ENCODE data around the gene CASQ2.

CASQ2 gene

DNA sequence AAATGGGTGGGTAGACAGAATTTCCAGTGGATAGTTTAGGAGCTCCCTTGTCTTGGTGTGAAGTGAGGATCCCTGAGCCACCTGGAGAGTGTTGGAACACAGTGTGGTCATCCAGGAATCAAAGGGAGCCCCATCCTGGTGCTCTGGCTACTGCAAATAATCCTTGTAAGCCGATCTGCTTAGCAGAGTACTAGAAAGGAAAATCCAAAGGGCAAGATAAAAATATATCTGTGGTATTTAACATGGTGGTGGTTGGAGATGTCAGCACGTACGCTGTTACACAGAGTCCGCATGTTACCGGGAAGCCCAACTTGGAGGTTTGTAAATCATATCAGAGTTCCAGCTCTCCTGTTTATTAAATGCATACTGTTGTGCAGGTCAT, 87.8 kb downstream of the CASQ2 start:
- no peak for TF ChIP-seq EZH2phosphoT487 (IDR thresholded peaks at IDR 0.05; ENCODE audit: borderline replicate concordance, low read length)
- TF ChIP-seq, protein P1, sequence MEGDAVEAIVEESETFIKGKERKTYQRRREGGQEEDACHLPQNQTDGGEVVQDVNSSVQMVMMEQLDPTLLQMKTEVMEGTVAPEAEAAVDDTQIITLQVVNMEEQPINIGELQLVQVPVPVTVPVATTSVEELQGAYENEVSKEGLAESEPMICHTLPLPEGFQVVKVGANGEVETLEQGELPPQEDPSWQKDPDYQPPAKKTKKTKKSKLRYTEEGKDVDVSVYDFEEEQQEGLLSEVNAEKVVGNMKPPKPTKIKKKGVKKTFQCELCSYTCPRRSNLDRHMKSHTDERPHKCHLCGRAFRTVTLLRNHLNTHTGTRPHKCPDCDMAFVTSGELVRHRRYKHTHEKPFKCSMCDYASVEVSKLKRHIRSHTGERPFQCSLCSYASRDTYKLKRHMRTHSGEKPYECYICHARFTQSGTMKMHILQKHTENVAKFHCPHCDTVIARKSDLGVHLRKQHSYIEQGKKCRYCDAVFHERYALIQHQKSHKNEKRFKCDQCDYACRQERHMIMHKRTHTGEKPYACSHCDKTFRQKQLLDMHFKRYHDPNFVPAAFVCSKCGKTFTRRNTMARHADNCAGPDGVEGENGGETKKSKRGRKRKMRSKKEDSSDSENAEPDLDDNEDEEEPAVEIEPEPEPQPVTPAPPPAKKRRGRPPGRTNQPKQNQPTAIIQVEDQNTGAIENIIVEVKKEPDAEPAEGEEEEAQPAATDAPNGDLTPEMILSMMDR (IDR thresholded peaks at IDR 0.05; ENCODE audit: low read depth, low read length, poor library complexity, severe bottlenecking), result no peak
- Histone ChIP-seq H3K4me1 (ENCODE audit: control insufficient read depth, low read length) (no peaks in the 10 kb centered on the region), H3K4me3 (ENCODE audit: low read length) (no peak overlapping the region), H3K79me2 (ENCODE audit: control insufficient read depth, low read length) (no peaks in the 10 kb centered on the region), H3K4me2 (ENCODE audit: low read length) (no peak overlapping the region), H3K9me2 (replicated peaks; ENCODE audit: control insufficient read depth, low read length) (no peaks in the 10 kb centered on the region), H3K27ac (ENCODE audit: low read depth, low read length) (no peak overlapping the region), H3K27me3 (ENCODE audit: control insufficient read depth, low read length) (no peaks in the 10 kb centered on the region), H3F3A (ENCODE audit: control insufficient read depth, insufficient read depth) (no peaks in the 10 kb centered on the region), H4K20me1 (ENCODE audit: control insufficient read depth, insufficient read depth, low read depth, low read length) (no peaks in the 10 kb centered on the region), H3K36me3 (ENCODE audit: control insufficient read depth, low read length) (no peaks in the 10 kb centered on the region), H3K9me3 (ENCODE audit: control insufficient read depth, insufficient read depth, low read length) (no peaks in the 10 kb centered on the region)

DNA sequence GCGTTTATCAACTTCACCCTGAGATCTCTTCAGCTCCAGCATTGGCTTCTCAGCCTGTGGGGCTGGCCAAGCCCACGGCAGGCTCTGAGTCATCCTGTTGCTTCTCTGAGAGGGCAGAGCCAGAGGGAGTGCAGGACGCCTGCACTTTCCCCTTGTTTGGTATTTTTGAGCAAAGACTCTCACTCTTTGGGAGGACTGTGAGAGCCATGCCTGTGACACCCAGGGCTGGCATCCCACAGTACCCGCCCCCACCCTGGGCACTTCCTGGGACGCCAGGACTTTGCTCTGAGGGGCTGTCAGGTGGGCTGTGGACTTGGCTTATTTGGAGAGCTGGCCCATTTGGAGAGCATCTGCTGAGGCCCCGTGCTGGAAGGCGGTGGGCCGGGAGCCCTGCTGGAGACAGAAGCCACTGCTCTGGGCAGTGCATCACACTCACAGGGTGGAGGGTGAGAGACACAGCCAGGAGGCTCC, 89.3 kb downstream of the CASQ2 start:
- H3K4me3 ChIP-seq (ENCODE audit: low read length), result no peak overlapping the region
- TF ChIP-seq, protein P1 (IDR thresholded peaks at IDR 0.05; ENCODE audit: low read depth, low read length, poor library complexity, severe bottlenecking), result no peak
- TF ChIP-seq EZH2phosphoT487 (IDR thresholded peaks at IDR 0.05; ENCODE audit: borderline replicate concordance, low read length), result no peak
- no peaks in the 10 kb centered on the region for H3F3A ChIP-seq (ENCODE audit: control insufficient read depth, insufficient read depth)
- no peaks in the 10 kb centered on the region for H3K4me1 ChIP-seq (ENCODE audit: control insufficient read depth, low read length)
- H3K9me2 ChIP-seq (replicated peaks; ENCODE audit: control insufficient read depth, low read length), result no peaks in the 10 kb centered on the region
- H3K4me2 ChIP-seq (ENCODE audit: low read length), result no peak overlapping the region
- no peaks in the 10 kb centered on the region for H3K27me3 ChIP-seq (ENCODE audit: control insufficient read depth, low read length)
- H3K36me3 ChIP-seq (ENCODE audit: control insufficient read depth, low read length), result no peaks in the 10 kb centered on the region
- H3K9me3 ChIP-seq (ENCODE audit: control insufficient read depth, insufficient read depth, low read length), result no peaks in the 10 kb centered on the region
- H3K27ac ChIP-seq (ENCODE audit: low read depth, low read length), result no peak overlapping the region
- H3K79me2 ChIP-seq (ENCODE audit: control insufficient read depth, low read length), result no peaks in the 10 kb centered on the region
- no peaks in the 10 kb centered on the region for H4K20me1 ChIP-seq (ENCODE audit: control insufficient read depth, insufficient read depth, low read depth, low read length)

DNA sequence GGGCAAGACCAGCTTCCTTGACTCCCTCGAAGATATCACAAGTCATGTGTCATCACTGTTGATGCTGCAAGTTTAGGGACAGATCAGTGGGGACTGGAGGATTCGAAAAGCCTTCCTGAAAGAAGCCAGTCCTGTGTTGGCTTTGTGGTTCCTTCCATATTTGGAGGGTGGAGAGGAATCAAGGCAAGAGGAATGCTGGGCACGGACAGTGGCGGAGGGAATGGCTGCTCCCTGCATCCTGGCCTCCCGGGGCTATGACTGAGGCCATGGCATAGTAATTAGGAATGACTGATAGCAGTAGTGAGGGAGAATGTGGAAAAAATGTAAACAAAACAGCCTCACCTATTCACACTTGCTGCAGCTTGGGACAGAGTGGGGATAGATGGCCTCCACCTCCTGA, 90.4 kb downstream of the CASQ2 start:
- H4K20me1 ChIP-seq (ENCODE audit: control insufficient read depth, insufficient read depth, low read depth, low read length), result no peaks in the 10 kb centered on the region

More for the DNA sequence above, 90.4 kb downstream of the CASQ2 start:
- no peaks in the 10 kb centered on the region for H3K79me2 ChIP-seq (ENCODE audit: control insufficient read depth, low read length)
- no peaks in the 10 kb centered on the region for H3K27me3 ChIP-seq (ENCODE audit: control insufficient read depth, low read length)
- H3K4me1 ChIP-seq (ENCODE audit: control insufficient read depth, low read length), result no peaks in the 10 kb centered on the region
- H3K9me2 ChIP-seq (replicated peaks; ENCODE audit: control insufficient read depth, low read length), result no peaks in the 10 kb centered on the region
- H3K9me3 ChIP-seq (ENCODE audit: control insufficient read depth, insufficient read depth, low read length), result no peaks in the 10 kb centered on the region
- H3K36me3 ChIP-seq (ENCODE audit: control insufficient read depth, low read length), result no peaks in the 10 kb centered on the region
- no peak overlapping the region for H3K27ac ChIP-seq (ENCODE audit: low read depth, low read length)
- H3K4me2 ChIP-seq (ENCODE audit: low read length), result no peak overlapping the region
- no peak for TF ChIP-seq EZH2phosphoT487 (IDR thresholded peaks at IDR 0.05; ENCODE audit: borderline replicate concordance, low read length)
- TF ChIP-seq, protein P1 (IDR thresholded peaks at IDR 0.05; ENCODE audit: low read depth, low read length, poor library complexity, severe bottlenecking), result no peak
- H3F3A ChIP-seq (ENCODE audit: control insufficient read depth, insufficient read depth), result no peaks in the 10 kb centered on the region
- H3K4me3 ChIP-seq (ENCODE audit: low read length), result no peak overlapping the region

Data from DOHH2 (cell line).